NCI-H226 (cell line): ENCODE results near the gene OR5T1.

Experiments
- DNase-seq: peaks from one replicate; pipeline ENCODE4 v3.0.0-alpha.2; 2015

OR5T1 gene

DNA sequence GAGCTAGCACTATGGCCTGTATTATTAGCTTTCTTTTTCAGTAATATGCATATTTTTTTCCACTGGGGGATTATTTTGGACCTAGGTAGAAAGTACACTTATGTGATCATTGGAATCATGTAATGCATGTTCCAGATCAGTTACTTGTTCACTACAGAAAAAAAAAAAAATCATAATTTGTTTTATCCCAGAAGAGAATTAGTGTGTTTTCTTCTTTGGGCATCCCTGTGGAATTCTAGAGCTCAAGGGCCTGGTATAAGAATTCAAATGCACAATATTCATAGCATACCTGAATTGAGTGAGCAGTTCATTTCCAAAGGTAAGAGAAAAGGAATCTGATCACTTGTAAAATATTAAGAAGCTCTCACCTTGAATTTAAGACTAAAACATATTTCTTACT lies at the start of gene OR5T1:
Gene OR5T1, plus strand, starts transcription at position 301 of the 400 bp plus-strand sequence. CDS start 1,485 bp downstream, outside the sequence.
- DNase-seq: no peak

DNA sequence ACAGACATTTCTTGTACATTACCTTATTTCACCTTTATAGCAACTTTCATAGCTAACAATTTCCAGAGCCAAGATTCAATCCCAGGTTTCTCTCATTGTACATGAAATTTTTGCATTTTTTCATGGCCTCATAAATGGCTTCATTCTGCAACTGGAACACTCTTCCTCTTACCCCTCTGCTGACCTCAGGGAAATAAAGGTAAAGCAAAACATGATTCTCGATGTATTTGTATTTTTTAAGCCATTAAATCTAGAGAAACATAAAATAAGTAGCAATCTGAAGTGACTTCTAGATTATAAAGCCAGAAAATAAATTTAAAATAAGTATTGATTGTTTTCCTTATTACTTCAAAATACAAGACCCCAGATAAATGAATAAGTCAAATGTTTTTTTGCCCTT lies 39.8 kb upstream of the OR5T1 start, which contains the start of gene OR5T2:
Gene OR5T2, minus strand, starts transcription at position 101 of the 400 bp plus-strand sequence. CDS start 1,193 bp downstream, outside the sequence.
- DNase-seq: no peak

DNA sequence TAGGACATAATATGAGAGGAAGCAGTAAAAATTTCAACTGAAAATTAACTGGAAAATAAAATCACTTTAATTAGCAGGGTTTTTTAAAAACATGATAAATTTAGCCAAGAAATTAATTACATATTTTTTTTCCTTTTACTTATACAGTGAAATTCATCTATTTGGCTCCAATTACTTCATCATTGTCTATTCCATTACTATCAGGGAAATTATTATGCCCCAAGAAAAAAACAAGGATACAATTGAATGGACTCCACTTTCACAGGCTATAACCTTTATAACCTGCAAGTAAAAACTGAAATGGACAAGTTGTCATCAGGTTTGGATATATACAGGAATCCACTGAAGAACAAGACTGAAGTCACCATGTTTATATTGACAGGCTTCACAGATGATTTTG lies 22.0 kb upstream of the OR5T1 start, which contains the start of gene OR5T3:
Gene OR5T3, plus strand, starts transcription at position 301 of the 400 bp plus-strand sequence. Its CDS starts 0 bp downstream, at position 301.
- DNase-seq: no peak

DNA sequence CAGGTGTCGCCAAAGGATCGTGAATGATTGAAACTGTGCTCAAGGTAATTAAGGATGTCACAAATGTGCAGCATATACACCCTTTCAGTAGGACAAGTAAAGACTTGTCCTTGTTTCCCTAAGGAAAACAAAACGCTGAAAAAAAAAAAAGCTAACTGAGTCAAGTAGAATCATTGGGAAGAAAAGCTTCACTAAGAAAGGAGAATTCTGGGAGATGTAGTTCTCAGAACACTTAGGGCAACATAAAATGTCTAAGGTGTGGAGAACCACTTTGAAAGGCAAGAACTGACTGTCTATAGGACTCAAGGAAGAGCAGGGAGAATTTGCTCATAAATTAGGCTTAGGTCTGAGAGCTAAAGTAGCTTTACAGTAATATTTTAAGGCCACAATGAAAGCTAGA lies 2.9 kb upstream of the OR5T1 start:
- DNase-seq: no peak

DNA sequence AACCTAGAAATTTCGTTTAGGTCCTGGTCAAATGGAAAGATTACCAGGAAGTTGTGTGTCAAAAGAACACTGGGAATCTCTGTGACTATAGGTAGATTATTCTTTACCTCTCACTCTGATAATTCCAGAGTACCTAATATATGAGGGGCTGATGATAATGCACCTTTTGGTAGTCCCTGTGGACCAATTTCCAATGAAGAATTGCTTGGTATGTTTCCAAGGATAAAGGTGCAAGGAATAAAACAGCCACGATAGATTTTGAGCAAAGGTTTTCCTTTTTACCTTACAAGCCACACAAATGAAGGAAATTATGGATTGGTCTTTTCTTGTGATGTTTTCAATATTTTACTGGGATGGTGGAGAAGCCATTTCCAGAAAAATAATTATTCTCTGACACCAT lies 18.2 kb downstream of the OR5T1 start, which contains the start of gene OR8H1:
Gene OR8H1, minus strand, starts transcription at position 101 of the 400 bp plus-strand sequence. CDS start 1,192 bp downstream, outside the sequence.
- DNase-seq: no peak

DNA sequence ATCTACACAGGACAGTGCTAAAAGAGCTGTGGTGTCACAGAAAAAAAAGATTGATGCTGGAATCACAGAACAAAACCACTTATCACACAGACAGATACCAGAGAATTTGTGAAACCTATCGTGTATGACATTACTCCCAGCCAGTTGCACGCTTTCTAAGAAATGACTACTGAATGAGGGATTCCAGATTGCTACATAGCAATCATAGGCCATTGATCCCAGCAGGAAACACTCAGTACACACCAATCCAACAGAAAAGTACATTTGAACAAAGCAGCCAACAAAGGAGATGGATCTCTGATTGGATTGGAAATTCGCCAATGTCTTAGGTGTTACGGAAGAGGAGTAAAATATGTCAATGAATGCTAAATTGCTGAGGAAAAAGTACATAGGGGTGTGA lies 22.9 kb downstream of the OR5T1 start:
- DNase-seq: no peak

DNA sequence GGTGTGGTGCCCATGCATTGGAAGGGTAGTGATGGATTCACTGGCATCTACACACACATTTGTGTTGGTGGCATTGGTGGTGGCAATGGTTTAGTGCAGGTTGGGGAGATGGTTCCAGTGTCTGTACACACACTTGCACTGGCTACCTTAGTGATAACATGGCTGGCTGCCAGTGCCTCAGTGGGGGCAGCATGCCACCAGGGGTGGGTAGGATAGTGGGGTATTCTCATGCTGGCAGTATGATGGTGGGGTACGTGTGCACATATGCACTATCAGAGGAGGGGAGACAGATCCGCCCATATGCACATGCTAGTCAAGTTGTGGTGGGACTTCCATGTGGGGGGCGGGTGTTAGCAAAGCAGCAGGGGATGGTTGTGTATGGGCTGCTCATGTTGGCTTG lies 33.9 kb downstream of the OR5T1 start:
- no peak for DNase-seq

DNA sequence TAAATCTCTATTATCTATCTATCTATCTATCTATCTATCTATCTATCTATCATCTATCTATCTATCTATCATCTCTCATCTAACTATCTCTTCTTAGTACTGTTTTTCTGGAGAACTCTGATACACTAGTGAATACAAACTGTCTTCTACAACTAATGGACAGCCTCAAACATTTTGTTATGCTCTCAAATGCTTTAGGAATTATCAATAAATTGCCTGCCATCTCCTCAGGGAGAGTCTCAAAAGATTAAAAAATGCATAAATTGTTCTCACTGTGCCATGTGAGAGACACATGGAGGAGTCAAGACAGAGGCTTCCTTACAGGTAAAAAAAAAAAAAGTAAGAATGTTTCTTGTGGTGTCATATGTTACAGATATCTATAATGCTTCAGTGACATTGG lies 40.9 kb downstream of the OR5T1 start, which contains the start of gene OR8K3:
Gene OR8K3, plus strand, starts transcription at position 301 of the 400 bp plus-strand sequence. CDS start 3,163 bp downstream, outside the sequence.
- DNase-seq: no peak
